Dermis microvascular lymphatic vessel endothelial cell (primary cell): Measurements from ENCODE around the gene SYMPK. TPM values are rescaled to one million over a fixed set of nuclear protein-coding genes. Genes with fewer than 3 reads are reported as not detected.

Experiments
- DNase-seq, 2 donors: peaks; one replicate each; pipeline versions ENCODE4 v3.0.0 to v3.0.0-alpha.2; 2010; ENCODE audit warnings: low read depth in 2 of 2
- total RNA-seq: library from RNA; depleted of rRNA; stranded (reverse); fragments of >200 nt; gene quantifications from 2 replicates; pipeline ENCODE4 v1.2.1, GENCODE V29; 2014

SYMPK gene
- total RNA-seq, 1 donor from 2014 or later: 22.1 TPM

DNA sequence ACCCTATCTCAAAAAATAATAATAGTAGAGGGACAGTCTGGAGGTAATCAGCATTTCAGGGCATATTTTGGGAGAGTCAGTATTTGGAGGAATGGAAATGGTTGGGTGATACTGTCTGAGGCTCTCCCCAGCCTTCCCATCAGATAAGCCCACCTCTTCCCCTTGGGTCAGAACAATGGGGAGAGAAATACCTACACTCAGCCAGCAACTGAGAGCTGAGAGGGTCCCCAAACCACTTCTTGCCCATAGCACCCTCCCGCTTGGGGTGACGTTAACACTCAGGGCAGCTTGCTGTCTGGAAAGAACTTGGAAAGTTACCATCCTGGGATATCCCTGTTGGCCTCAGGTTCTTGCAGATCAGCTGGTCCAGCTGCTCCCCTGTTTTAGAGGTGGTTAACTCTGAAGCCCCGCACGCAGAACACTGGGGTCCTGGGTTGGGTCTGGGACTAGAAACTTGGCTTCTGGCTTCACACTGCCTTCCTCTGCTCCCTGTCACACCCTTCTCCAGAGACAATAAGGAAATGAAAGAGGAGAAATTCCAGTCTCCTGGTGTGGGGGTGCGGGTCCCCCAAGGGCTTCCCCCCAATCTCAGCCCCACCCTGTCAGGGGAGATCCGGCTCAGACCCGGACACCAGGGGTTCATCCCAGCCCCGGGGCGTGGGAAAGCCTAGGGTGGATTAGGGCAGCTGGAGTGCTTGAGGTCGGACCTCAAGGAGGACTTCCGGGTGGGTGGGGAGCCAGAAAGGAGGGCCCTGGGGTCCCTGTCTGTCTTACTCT is 3.6 kb upstream of the SYMPK start:
- no peak for DNase-seq

DNA sequence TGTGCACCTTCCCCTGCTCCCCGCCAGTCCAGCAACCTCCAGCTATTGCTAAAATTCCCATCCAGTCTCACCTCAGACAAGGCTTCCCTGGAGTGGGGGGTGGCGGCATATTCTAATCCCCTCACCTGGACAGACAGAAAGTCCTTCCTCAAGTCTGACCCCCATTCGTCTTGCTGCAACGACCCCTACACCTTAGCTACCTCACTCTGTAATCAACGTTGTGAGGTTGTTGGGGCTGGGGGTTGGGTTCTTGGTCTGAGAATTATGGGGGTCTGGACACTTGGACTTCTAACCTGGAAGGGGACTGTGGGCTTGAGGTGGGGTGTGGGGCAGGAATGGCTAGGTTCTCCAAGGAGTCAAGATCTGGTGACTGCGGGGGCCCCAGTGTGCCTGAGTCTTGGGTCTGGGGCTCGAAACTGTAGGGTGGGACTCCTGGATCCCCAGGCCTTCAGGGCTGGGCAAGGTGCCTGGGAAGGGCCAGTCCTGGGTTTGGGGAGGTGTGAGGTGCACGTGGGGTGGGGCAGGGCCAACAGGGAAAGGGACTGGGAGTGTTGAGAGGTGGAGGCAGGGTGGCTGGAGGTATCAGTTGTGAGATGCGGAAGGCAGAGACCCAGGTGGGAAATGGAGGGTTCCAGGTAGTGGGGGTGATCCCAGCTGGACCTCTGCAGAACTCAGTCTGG is 2.5 kb upstream of the SYMPK start:
- DNase-seq: no peak

DNA sequence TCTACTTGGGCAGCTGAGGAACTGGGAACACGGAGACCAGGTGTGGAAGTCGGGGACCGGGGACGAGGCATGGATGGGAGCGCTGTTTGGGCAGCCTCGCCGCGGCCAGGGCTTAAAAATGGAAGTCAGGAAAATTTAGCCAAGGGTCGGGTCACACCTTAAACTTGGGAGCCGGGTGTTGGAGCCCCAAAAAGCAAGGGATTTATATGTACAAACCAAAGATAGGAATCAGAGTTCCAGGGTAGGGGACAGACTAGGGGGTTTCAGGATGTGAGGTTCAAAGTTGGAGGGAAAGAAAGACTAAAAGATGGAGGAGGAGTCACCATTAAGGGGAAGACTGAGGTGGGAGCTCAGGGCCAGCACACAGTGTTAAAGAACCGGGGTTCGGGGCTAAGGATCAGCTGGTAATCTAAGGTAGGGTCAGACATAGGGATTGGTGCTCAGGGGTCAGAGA is 1.7 kb upstream of the SYMPK start:
- DNase-seq: no peak

DNA sequence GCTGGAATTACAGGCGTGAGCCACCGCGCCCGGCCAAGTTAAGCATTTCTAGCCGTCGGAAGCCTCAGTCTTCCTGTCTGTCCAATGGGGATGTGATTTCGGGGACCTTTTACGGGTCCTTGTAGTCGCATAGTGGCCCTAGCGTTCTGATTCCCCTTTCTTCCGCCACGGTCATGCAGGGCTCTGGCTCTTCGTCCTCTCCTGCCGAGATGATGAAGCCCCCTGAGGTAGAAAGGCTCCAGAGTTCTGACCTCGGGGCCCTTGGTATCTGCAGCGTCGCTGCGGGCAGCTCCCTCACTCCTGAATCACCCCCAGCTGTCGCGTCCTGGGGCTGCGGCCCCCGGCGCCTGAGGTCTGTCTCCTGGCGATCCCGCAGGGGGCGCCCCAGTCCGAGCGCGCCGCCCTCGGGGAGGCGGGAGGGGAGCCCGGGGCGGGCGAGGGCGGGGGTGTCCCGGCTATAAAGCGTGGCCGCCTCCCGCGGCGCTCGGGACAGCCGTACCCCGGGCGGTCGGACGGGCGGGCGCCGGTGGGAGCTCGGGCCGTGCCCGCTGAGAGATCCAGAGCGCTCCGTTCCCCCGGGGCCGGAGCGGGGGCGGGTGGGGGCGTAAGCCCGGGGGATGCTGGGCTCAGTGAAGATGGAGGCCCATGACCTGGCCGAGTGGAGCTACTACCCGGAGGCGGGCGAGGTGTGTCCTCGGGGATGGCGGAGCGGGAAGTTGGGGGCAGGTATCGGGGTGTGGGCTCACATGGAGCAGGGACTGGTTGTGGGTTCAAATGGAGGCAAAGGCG is 1.1 kb upstream of the SYMPK start, which contains the start of gene FOXA3:
Gene FOXA3, plus strand, starts transcription at position 487 of the 789 bp plus-strand sequence. Its CDS starts 131 bp downstream, at position 618.
- DNase-seq: peak in 1 of 2 donors; percentile 58

DNA sequence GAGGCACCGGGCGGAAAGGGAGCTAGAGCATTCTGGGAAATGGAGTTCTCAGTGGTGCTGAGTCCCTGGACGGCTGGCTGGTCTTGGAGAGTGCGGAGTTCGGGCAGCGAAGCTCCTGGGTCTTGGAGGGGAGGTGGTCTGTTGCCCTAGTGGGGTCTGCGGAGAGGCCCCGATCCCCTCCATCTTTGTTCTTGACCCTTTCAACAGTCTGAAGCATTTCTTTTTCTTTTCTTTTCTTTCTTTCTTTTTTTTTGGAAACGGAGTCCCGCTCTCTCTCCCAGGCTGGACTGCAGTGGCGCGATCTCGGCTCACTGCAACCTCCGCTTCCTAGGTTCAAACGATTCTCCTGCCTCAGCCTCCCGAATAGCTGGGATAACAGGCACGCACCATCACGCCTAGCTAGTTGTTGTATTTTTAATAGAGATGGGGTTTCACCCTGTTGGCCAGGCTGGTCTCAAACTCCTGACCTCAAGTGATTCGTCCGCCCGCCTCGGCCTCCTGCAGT is 440 bp upstream of the SYMPK start:
- no peak for DNase-seq

DNA sequence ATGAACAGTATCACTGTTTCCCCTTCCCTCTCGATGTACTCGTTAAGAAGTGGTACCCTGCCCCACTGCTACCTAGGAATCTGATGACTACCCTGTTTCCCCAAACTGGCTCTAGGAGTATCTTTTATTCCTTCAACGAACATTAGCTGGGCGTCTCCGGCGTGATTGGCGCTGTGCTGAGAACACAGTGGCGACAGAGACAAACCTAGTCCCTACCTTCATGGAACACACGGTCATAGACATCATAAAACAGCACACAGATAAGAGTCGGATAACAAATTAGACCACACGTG is 730 bp downstream of the SYMPK start:
- DNase-seq: no peak

DNA sequence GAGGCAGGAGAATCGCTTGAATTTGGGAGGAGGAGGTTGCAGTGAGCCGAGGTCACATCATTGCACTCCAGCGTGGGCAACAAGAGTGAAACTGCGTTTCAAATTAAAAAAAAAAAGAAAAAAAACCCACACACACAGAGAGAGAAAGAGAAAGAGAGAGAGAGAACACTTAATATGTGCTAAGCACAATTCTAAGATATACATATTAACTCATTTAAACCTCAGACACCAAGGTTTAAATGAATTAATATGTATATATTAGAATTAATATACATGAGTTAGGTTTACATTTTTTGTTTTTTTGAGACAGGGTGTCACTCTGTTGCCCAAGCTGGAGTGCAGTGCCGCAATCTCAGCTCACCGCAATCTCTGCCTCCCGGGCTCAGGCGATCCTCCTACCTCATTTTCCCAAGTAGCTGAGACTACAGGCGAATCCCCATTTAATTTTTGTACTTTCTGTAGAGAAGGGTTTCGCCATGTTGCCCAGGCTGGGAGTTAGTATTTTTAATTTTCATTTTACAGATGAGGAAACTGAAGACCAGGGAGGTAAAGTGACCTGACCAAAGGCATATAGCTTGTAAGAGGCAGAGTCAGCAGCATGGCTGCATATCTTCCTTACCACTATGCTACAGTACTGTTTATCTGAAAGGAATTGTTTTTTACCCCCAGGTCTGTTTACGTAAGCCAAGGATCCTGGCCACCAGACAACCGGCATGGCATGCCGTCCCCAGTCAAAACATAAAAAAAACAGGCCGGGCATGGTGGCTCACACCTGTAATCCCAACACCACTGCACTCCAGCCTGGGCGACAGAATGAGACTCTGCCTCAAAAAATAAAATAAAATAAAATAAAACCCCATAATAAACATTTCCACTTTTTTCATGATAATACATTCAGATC is 2.3 kb downstream of the SYMPK start:
- DNase-seq: no peak

DNA sequence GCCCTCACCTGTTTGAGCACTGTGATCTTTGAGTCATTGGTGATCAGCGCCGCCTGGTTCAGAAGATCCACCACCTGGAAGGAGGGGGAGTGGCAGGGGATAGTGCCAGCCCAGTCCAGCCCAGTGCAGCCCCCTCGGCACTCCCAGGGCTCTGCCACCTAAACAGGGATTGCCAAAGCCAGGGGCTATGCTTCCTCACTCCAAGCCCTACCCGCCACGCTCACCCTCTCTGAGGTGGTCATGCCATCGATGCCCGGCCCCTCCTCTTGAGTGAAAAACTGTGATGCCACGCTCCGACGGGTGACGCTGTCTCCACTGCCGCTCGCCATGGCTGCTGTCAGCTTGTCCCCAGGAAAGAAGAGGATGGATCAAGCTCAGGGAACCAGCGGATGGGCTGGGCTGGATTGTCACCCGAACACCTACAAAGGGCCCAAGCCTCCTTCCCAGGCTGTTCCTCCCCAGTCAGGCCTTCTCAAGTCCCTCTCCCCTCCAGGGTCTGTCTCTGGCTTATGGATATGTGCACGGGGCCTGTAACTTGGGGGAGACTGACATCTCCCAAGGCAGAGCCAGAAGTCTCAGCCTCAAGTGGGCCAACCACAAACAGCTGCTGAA is 8.7 kb downstream of the SYMPK start:
- no peak for DNase-seq

DNA sequence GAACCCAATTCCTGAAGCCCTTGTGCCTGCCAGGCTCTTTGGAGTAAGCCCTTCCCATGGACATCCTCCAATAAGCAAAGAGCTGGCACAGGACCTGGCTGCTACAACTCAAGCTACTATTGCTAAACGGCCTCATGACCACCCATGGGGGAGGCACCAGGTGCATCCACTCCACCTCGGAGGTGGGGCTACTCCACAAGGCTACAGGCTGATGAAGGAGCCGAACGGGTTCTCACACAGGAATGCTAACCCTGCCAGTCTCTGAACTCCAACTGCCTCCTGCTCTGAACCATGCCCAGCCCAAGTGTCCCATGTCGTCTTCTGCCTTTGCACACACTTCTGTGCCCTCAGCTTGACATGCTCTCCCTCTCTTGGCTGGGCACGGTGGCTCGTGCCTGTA is 10.0 kb downstream of the SYMPK start:
- no peak for DNase-seq

DNA sequence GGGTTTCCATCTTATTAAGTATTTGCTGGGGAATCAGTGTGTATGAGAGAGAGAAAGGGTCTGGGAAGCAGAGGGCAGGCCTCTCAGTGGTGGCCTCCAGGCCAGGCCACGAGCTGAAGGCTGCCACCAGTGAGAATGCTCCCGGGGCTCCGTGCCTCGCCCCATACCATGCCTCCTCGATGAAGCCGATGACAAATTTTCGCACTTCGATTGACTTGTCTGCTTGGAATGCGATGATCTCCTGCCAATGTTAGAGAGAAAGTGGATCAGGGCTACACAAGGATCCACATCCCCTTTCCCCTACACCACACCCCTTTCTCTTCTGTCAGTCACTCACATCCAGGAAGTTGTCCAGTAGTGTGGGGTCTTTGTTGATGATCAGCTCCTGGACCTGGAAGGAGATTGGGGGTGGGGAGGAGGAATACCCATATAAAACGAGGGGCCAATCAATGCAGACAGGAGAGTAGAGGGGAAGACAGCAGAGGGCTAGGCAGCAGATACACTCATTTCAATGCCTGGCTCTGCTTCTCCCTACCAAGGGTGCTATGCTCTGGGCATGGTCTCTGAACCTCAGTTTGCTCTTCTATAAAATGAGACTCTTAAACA is 10.7 kb downstream of the SYMPK start:
- DNase-seq: no peak

DNA sequence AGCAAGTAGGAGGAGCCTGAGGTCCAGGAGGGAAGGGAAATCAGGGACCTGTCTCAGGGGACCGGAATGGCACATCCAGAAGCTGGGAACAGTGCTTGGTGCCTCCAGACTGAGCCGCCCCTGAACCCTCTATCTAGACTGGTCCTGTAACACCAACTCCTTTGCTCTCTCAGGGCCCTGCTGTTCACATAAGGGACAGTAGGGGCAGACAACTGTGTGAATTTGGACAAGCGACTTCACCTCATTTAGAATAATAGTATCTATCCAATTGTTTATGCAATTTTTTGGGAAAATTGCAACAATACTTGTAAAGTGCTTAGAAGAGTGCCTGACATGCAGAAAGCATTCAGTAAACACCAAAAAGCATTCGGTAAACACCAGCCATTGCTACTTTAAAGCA is 14.0 kb downstream of the SYMPK start:
- no peak for DNase-seq

DNA sequence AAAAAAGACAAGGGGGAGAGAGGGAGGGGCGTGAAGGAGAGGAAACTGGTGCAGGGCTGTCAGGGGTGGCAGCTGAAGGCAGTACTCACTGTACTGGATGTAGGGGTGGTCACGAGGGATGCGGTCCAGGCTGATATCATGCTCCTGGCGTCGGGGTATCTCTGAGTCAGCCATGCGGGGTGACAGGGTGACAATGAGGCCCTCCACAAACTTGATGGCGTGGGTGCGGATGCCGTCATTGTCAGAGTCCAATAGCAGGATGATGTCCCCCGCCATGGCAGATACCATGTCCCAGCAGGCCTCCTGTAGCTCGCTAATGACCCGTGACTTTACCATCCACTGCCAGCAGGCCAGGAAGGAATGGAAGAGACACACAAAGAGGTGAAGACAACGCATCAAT is 15.3 kb downstream of the SYMPK start:
- no peak for DNase-seq

DNA sequence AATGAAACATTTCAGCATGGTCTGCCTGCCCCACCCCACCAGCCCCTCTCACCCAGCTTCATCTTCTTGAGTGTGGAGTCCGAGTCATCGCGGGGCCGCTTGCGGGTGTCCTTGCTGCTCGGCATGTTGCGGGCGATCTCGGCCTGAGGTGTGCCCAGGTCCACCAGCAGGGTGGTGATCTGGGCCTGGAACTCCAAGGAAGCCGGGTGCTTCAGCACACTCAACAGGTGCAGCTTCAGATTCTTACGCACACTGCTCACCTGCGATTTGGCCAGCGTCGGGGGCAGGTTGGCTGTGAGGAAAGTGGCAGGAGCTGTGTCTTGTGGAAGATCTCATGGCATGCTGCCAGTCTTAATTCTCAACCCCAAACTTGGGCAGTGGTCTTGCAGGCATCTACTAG is 20.7 kb downstream of the SYMPK start:
- DNase-seq: no peak

DNA sequence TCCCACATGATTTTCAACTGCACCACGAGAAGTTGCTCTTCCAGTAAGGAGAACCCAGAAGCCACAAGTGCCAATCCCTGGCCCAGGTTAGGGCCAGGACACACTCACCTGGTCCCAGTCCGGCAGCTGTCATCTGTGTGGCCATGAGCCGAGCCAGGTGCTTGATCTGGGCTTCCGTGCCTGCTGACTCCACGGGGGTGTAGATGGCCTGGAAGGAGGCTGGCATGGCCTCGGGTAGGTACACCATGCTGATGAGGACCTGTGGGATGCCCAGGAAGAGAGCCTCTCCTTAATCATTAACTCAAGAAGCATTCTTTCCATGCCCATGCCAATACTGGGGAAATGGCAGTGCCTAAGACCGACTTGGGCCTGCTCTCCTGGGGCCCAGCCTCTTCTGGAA is 28.0 kb downstream of the SYMPK start:
- no peak for DNase-seq

DNA sequence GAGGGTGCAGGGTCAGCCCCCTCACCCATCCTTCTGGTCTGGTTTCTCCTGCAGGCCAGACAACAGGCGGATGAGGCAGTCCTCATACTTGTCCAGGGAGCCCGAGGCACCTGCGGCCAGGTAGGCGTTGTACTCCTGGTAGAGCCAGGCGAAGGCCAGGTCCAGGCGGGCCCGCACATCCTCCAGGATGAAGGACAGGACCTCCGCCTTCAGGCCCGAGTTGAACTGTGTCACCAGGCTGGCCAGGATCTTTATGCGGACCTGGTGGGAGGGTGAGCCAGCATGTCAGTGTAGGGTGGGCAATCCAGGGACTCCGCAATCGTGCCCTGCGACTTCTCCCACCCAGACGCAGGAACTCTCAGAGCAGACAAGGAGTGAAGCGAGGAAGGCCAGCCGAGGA is 34.0 kb downstream of the SYMPK start:
- DNase-seq: no peak

DNA sequence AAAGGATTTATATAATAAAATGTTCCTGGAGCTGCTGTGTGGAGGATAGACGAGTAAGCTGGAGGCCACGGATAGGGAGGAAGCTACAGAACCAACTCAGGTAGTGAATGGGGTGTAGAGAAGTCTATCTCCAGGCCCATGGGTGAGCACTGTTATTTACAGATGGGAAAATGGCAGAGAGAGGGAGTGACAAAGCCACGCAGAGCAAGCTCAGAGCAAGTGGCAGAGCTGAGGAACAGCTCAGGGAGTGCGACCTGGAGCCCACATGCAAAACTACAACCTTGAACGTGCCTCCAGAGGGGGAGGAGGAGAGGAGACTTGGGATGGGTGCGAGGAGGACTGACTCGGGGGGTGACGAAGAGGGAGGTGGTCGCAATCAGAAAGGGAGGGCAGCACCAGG is 34.4 kb downstream of the SYMPK start:
- no peak for DNase-seq

DNA sequence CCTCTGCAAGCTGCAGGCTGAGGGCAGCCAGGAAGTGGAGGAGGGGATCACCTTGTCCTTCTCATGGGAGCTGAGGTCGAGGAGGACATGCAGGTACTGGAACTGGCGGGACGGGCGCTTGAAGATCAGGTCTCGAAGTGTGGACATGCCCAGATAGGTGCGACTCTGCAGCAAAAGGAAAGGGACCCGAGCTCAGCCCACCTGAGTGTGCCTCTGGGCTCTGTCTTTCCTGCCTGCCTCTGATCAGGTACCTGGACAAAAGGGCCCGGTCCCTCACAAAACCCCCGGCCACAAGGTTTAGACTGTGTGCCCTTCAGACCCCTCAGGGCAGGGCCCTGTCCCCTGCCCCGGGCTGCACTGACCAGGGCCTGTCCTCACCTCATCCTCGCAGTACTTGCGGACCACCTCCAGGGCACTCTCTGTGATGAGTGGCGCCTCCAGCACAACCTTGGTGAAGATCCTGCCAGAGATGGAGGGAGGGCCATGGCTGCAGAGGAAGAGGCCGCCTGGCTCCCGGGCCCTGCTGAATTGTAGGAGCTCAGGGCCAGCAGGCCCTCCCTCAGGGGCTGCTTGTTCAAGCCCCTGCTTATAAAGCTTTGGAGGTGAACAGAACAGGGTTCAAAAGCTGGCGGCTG is 35.4 kb downstream of the SYMPK start:
- no peak for DNase-seq

DNA sequence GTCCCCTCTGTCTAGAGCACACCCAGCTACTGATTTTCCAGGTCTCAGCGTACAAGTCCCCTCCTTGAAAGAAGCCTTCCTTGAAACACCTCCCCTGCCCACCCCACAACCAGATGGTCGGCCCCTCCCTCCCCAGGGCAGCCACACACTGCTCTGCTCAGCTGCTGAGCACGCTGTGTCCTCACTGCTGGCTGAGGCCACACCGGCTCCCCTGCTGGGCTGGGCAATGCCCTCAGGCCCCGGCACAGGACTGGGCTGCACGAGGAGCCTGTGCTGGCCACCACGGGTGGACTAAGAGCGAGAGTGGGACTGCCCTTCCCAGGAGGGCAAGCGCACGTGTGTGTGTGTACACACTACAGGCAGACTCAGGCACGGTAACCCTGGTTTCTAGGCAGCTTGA is 36.0 kb downstream of the SYMPK start:
- DNase-seq: no peak

DNA sequence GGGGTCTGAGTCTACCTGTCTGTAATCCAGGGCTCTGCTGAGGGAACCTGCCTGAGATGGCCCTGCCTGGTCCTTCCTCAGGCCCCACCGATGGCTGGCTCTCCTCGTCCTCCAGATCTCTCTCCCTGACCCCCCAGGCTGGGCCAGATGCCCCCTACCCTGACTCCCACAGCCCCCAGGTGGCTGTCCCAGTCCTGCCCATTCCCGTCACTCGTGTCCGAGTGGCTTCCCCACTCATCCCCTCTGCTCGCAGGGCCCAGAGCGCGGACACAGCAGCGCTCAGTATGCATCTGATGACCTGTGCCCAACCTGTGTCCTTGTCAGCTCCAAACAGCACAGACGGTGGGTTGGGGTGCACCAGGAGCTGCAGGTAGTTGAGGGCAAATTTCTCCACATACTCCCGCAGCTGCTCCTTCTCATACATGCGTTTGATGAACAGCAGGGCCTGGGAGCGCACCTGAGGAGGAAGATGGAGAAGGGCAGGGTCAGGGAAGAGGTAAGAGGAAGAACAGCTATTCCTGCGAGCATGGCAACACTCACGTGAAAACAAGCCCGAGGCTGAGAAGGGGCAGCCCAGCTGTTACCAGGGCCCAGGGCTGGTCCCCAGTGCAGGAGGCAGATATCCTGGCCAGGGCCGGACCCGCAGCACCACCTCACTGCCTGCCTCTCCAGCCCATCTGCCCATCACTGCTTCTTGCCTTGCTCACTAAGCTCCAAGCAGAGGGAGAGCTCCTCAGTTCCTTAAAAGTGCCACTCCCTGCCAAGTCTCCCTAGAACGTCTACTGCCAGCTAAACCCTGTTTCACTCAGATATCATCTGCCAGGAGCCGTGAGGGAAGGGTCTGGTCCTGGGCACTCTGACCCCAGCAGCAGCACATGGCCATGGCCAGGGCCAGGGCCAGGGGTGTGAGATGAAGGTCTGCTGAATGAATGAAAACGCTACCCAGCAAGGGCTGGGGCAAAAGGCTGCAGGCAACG is 36.7 kb downstream of the SYMPK start:
- no peak for DNase-seq
